ENCODE data around the gene SDC3.

Gene SDC3

GRCh38 chr1:30905916-30906620, 2.5 kb downstream of the SDC3 start:
- Histone ChIP-seq H3K4me3 (ENCODE audit: insufficient read depth, low read depth, low read length, poor library complexity, severe bottlenecking) (no peak overlapping the region), H3K36me3 (ENCODE audit: control insufficient read depth, insufficient read depth, low read length) (no peaks in the 10 kb centered on the region), H3K27ac (ENCODE audit: insufficient read depth, low read length, poor library complexity, severe bottlenecking) (no peak overlapping the region), H3K4me1 (ENCODE audit: control insufficient read depth, insufficient read depth, low read length, poor library complexity, severe bottlenecking) (peaks cover 9% of the 10 kb centered on the region), H3K27me3 (replicated peaks; ENCODE audit: control insufficient read depth, insufficient read depth, low read length, poor library complexity, severe bottlenecking) (peaks cover 15% of the 10 kb centered on the region), H3K9me3 (ENCODE audit: control insufficient read depth, low read length) (no peaks in the 10 kb centered on the region)
- DNase-seq = no peak

GRCh38 chr1:30905403-30905802, 3.2 kb downstream of the SDC3 start:
- DNase-seq = no peak
- Histone ChIP-seq H3K4me3 (ENCODE audit: insufficient read depth, low read depth, low read length, poor library complexity, severe bottlenecking) (no peak overlapping the region), H3K9me3 (ENCODE audit: control insufficient read depth, low read length) (no peaks in the 10 kb centered on the region), H3K36me3 (ENCODE audit: control insufficient read depth, insufficient read depth, low read length) (no peaks in the 10 kb centered on the region), H3K4me1 (ENCODE audit: control insufficient read depth, insufficient read depth, low read length, poor library complexity, severe bottlenecking) (peaks cover 9% of the 10 kb centered on the region), H3K27ac (ENCODE audit: insufficient read depth, low read length, poor library complexity, severe bottlenecking) (no peak overlapping the region), H3K27me3 (replicated peaks; ENCODE audit: control insufficient read depth, insufficient read depth, low read length, poor library complexity, severe bottlenecking) (peaks cover 15% of the 10 kb centered on the region)

- no peaks in the 10 kb centered on the region for H3K9me3 ChIP-seq (ENCODE audit: control insufficient read depth, low read length)
- no peak for DNase-seq
- no peak overlapping the region for H3K27ac ChIP-seq (ENCODE audit: insufficient read depth, low read length, poor library complexity, severe bottlenecking)
- peaks cover 15% of the 10 kb centered on the region for H3K27me3 ChIP-seq (replicated peaks; ENCODE audit: control insufficient read depth, insufficient read depth, low read length, poor library complexity, severe bottlenecking)
- H3K4me1 ChIP-seq (ENCODE audit: control insufficient read depth, insufficient read depth, low read length, poor library complexity, severe bottlenecking) = peaks cover 9% of the 10 kb centered on the region
- H3K36me3 ChIP-seq (ENCODE audit: control insufficient read depth, insufficient read depth, low read length) = no peaks in the 10 kb centered on the region
- H3K4me3 ChIP-seq (ENCODE audit: insufficient read depth, low read depth, low read length, poor library complexity, severe bottlenecking) = no peak overlapping the region
Measured at GRCh38 chr1:30904962-30905335, 3.6 kb downstream of the SDC3 start.

- H3K27me3 ChIP-seq (replicated peaks; ENCODE audit: control insufficient read depth, insufficient read depth, low read length, poor library complexity, severe bottlenecking) = peaks cover 15% of the 10 kb centered on the region
- H3K4me1 ChIP-seq (ENCODE audit: control insufficient read depth, insufficient read depth, low read length, poor library complexity, severe bottlenecking) = peaks cover 9% of the 10 kb centered on the region
- H3K9me3 ChIP-seq (ENCODE audit: control insufficient read depth, low read length) = no peaks in the 10 kb centered on the region
- no peak for DNase-seq
- H3K36me3 ChIP-seq (ENCODE audit: control insufficient read depth, insufficient read depth, low read length) = no peaks in the 10 kb centered on the region
- no peak overlapping the region for H3K4me3 ChIP-seq (ENCODE audit: insufficient read depth, low read depth, low read length, poor library complexity, severe bottlenecking)
- no peak overlapping the region for H3K27ac ChIP-seq (ENCODE audit: insufficient read depth, low read length, poor library complexity, severe bottlenecking)
Measured at GRCh38 chr1:30904191-30904961, 4.2 kb downstream of the SDC3 start.

GRCh38 chr1:30903343-30904034, 5.1 kb downstream of the SDC3 start:
- no peaks in the 10 kb centered on the region for H3K9me3 ChIP-seq (ENCODE audit: control insufficient read depth, low read length)
- H3K27me3 ChIP-seq (replicated peaks; ENCODE audit: control insufficient read depth, insufficient read depth, low read length, poor library complexity, severe bottlenecking) = peaks cover 15% of the 10 kb centered on the region
- H3K36me3 ChIP-seq (ENCODE audit: control insufficient read depth, insufficient read depth, low read length) = no peaks in the 10 kb centered on the region
- DNase-seq = no peak
- H3K27ac ChIP-seq (ENCODE audit: insufficient read depth, low read length, poor library complexity, severe bottlenecking) = no peak overlapping the region
- peaks cover 9% of the 10 kb centered on the region for H3K4me1 ChIP-seq (ENCODE audit: control insufficient read depth, insufficient read depth, low read length, poor library complexity, severe bottlenecking)
- no peak overlapping the region for H3K4me3 ChIP-seq (ENCODE audit: insufficient read depth, low read depth, low read length, poor library complexity, severe bottlenecking)

GRCh38 chr1:30902593-30903290, 5.8 kb downstream of the SDC3 start:
- no peaks in the 10 kb centered on the region for H3K36me3 ChIP-seq (ENCODE audit: control insufficient read depth, insufficient read depth, low read length)
- H3K4me3 ChIP-seq (ENCODE audit: insufficient read depth, low read depth, low read length, poor library complexity, severe bottlenecking) = no peak overlapping the region
- no peak overlapping the region for H3K27ac ChIP-seq (ENCODE audit: insufficient read depth, low read length, poor library complexity, severe bottlenecking)
- H3K27me3 ChIP-seq (replicated peaks; ENCODE audit: control insufficient read depth, insufficient read depth, low read length, poor library complexity, severe bottlenecking) = peaks cover 11% of the 10 kb centered on the region
- H3K9me3 ChIP-seq (ENCODE audit: control insufficient read depth, low read length) = no peaks in the 10 kb centered on the region
- no peak for DNase-seq
- H3K4me1 ChIP-seq (ENCODE audit: control insufficient read depth, insufficient read depth, low read length, poor library complexity, severe bottlenecking) = peaks cover 5% of the 10 kb centered on the region

GRCh38 chr1:30901798-30902581, 6.6 kb downstream of the SDC3 start:
- H3K4me3 ChIP-seq (ENCODE audit: insufficient read depth, low read depth, low read length, poor library complexity, severe bottlenecking) = no peak overlapping the region
- DNase-seq = no peak
- peaks cover 4% of the 10 kb centered on the region for H3K27me3 ChIP-seq (replicated peaks; ENCODE audit: control insufficient read depth, insufficient read depth, low read length, poor library complexity, severe bottlenecking)

GRCh38 chr1:30900931-30901560, 7.5 kb downstream of the SDC3 start:
- DNase-seq = no peak
- Histone ChIP-seq H3K27ac (ENCODE audit: insufficient read depth, low read length, poor library complexity, severe bottlenecking) (no peak overlapping the region), H3K4me1 (ENCODE audit: control insufficient read depth, insufficient read depth, low read length, poor library complexity, severe bottlenecking) (no peaks in the 10 kb centered on the region), H3K36me3 (ENCODE audit: control insufficient read depth, insufficient read depth, low read length) (no peaks in the 10 kb centered on the region), H3K4me3 (ENCODE audit: insufficient read depth, low read depth, low read length, poor library complexity, severe bottlenecking) (no peak overlapping the region), H3K9me3 (ENCODE audit: control insufficient read depth, low read length) (no peaks in the 10 kb centered on the region), H3K27me3 (replicated peaks; ENCODE audit: control insufficient read depth, insufficient read depth, low read length, poor library complexity, severe bottlenecking) (no peaks in the 10 kb centered on the region)

More at GRCh38 chr1:30901798-30902581, 6.6 kb downstream of the SDC3 start:
- Histone ChIP-seq H3K4me1 (ENCODE audit: control insufficient read depth, insufficient read depth, low read length, poor library complexity, severe bottlenecking) (no peaks in the 10 kb centered on the region), H3K27ac (ENCODE audit: insufficient read depth, low read length, poor library complexity, severe bottlenecking) (no peak overlapping the region), H3K9me3 (ENCODE audit: control insufficient read depth, low read length) (no peaks in the 10 kb centered on the region), H3K36me3 (ENCODE audit: control insufficient read depth, insufficient read depth, low read length) (no peaks in the 10 kb centered on the region)

- Histone ChIP-seq H3K36me3 (ENCODE audit: control insufficient read depth, insufficient read depth, low read length) (no peaks in the 10 kb centered on the region), H3K4me1 (ENCODE audit: control insufficient read depth, insufficient read depth, low read length, poor library complexity, severe bottlenecking) (no peaks in the 10 kb centered on the region), H3K27me3 (replicated peaks; ENCODE audit: control insufficient read depth, insufficient read depth, low read length, poor library complexity, severe bottlenecking) (no peaks in the 10 kb centered on the region)
Measured at GRCh38 chr1:30900486-30900885, 8.1 kb downstream of the SDC3 start.

More at GRCh38 chr1:30900486-30900885, 8.1 kb downstream of the SDC3 start:
- DNase-seq = no peak
- no peaks in the 10 kb centered on the region for H3K9me3 ChIP-seq (ENCODE audit: control insufficient read depth, low read length)
- H3K27ac ChIP-seq (ENCODE audit: insufficient read depth, low read length, poor library complexity, severe bottlenecking) = no peak overlapping the region
- no peak overlapping the region for H3K4me3 ChIP-seq (ENCODE audit: insufficient read depth, low read depth, low read length, poor library complexity, severe bottlenecking)
